Heart left ventricle (tissue), 13 donors: Measurements from ENCODE around the gene PTPRD.

ENCODE experiments used
- CTCF ChIP-seq, 12 donors: fragments of 200-600 bp; sonication (generic) in 4 of 12; IDR thresholded peaks; one replicate each; pipeline versions ENCODE4 v1.5.0 to v1.8.0; 2018 to 2022; ENCODE audit warnings: antibody characterized with exemption in 12 of 12, mild to moderate bottlenecking in 5 of 12
- POLR2A ChIP-seq, 2 donors: fragments of 450-650 bp; IDR thresholded peaks; one replicate each; pipeline ENCODE4 v1.6.1; 2017; ENCODE audit warnings: antibody characterized with exemption in 2 of 2, mild to moderate bottlenecking in 2 of 2, moderate library complexity in 2 of 2
- donor health status: ischemic (EF 13 %, LVEDD 7.1; RV severe dilation, severe dysfunction).
- donor health status: DM: no; HTN: yes; CAD: no.
- donor health status: DM: no; HTN: no; CAD: no.
- donor health status: ischemic (EF 25% LVEDD 6.9; RV normal size, moderate dysfunction).
- donor health status: ischemic (EF 25% LVEDD 5.7; RV mildly dilated, moderate dysfunction).
- donor health status: ischemic (EF 35%, LVEDD 5.7; RV mildly dilated, moderate dysfunction).
- donor health status: nonischemic (EF 11% LVEDD 7.7; RV severe dilation, severe dysfunction).
- donor health status: DM: yes; HTN: yes; CAD: no.
- donor health status: PGD.
- donor health status: ischemic (EF 29% LVEDD 5.4; RV normal size, mild dysfunction).
- donor health status: nonischemic (EF 23%, LVEDD 6.1; RV moderate dilation, normal function).

GRCh38 chr9:9246726-9247125, 1366.1 kb downstream of the PTPRD start:
- TF ChIP-seq POLR2A (IDR thresholded peaks at IDR 0.05) (no peak), CTCF (IDR thresholded peaks at IDR 0.05) (no peak)
